ENCODE data around the gene SARM1.

- TF ChIP-seq POLR2A (IDR thresholded peaks at IDR 0.05) (no peak), CTCF (IDR thresholded peaks at IDR 0.05) (no peak)
Measured at GRCh38 chr17:28339431-28339830, 32.1 kb upstream of the SARM1 start.
